CD4-positive, alpha-beta T cell (primary cell): ENCODE results near the gene HSD17B10. TPM values are rescaled to one million over a fixed set of nuclear protein-coding genes. Genes with fewer than 3 reads are reported as not detected.

ENCODE experiments used
- ATAC-seq: fragments of 200-7000 bp; cut with Tn5 transposase; one replicate; pipeline ENCODE4 v1.10.0; 2022; ENCODE audit warnings: mild to moderate bottlenecking; ENCODE audit not compliant: poor library complexity
- CTCF ChIA-PET: fragments of 350-600 bp; sonication (Branson Sonifier 250); formaldehyde crosslinking; loops from one replicate; lab custom pipeline; 2021; ENCODE audit warnings: antibody characterized with exemption, inconsistent platforms; lab: Charles Lee
- POLR2A ChIA-PET: fragments of 350-600 bp; sonication (Branson Sonifier 250); formaldehyde crosslinking; loops from one replicate; lab custom pipeline; 2021; ENCODE audit warnings: antibody characterized with exemption, inconsistent platforms; lab: Charles Lee
- DNase-seq, 14 experiments: peaks; one replicate each; pipeline ENCODE4 v3.0.0-alpha.2; 2013 to 2020; ENCODE audit warnings: mixed read lengths in 2 of 14
- H3K27ac ChIP-seq, 2 donors: one replicate each; pipeline versions ENCODE4 v1.5.1 to v1.7.0; 2013; ENCODE audit warnings: low read length in 2 of 2, low read depth in 1 of 2, mild to moderate bottlenecking in 1 of 2
- H3K27me3 ChIP-seq, 2 experiments: 1 replicate in 1 of 2; 2 replicates in 1 of 2; pipeline versions ENCODE4 v1.6.1 to v1.7.0; 2013; ENCODE audit warnings: low read length in 2 of 2, control low read depth in 1 of 2, mild to moderate bottlenecking in 1 of 2, moderate library complexity in 1 of 2; ENCODE audit not compliant: insufficient read depth in 2 of 2, control insufficient read depth in 1 of 2
- H3K36me3 ChIP-seq: one replicate; pipeline ENCODE4 v1.6.1; 2013; ENCODE audit warnings: low read length, control low read depth; ENCODE audit not compliant: insufficient read depth
- H3K4me1 ChIP-seq: one replicate; pipeline ENCODE4 v1.6.1; 2013; ENCODE audit warnings: low read length, control low read depth; ENCODE audit not compliant: insufficient read depth
- H3K4me3 ChIP-seq: one replicate; pipeline ENCODE4 v1.5.1; 2013; ENCODE audit warnings: mild to moderate bottlenecking, low read length, moderate library complexity
- H3K9me3 ChIP-seq, 2 experiments: 1 replicate in 1 of 2; 2 replicates in 1 of 2; pipeline versions ENCODE4 v1.6.1 to v1.7.0; 2013; ENCODE audit warnings: low read length in 2 of 2, mild to moderate bottlenecking in 2 of 2, control low read depth in 1 of 2, moderate library complexity in 1 of 2; ENCODE audit not compliant: control insufficient read depth in 1 of 2, insufficient read depth in 1 of 2
- H3K27ac Mint-ChIP-seq: one replicate; pipeline ENCODE4 v1.8.0; 2020; ENCODE audit warnings: mixed read lengths
- H3K27me3 Mint-ChIP-seq: one replicate; pipeline ENCODE4 v1.8.0; 2021; ENCODE audit warnings: mixed read lengths
- H3K36me3 Mint-ChIP-seq: one replicate; pipeline ENCODE4 v1.8.0; 2021; ENCODE audit warnings: low read depth, mixed read lengths
- H3K4me1 Mint-ChIP-seq: one replicate; pipeline ENCODE4 v1.8.0; 2021; ENCODE audit warnings: low read depth, mixed read lengths
- H3K4me3 Mint-ChIP-seq: one replicate; pipeline ENCODE4 v1.8.0; 2020; ENCODE audit warnings: mild to moderate bottlenecking, mixed read lengths
- H3K9me3 Mint-ChIP-seq: one replicate; pipeline ENCODE4 v1.8.0; 2020; ENCODE audit warnings: mixed read lengths
- CTCF ChIP-seq: fragments of 200-600 bp; IDR thresholded peaks from one replicate; pipeline ENCODE4 v1.8.0; 2022; ENCODE audit warnings: antibody characterized with exemption, mild to moderate bottlenecking
- intact Hi-C, 2 experiments: fragments of 100-400 bp; cut with DNase I in 1 of 2; cut with micrococcal nuclease in 1 of 2; formaldehyde crosslinking; loops; one replicate each; pipeline versions ENCODE4 v1.15.1 to v1.9.0; 2023 to 2025; cut with DNase I, micrococcal nuclease
- total RNA-seq, 174 experiments: library from RNA in 2 of 174; stranded (reverse) in 2 of 174; gene quantifications; one replicate each; pipeline ENCODE4 v1.2.3 and lab custom pipeline; 2021 to 2026

HSD17B10 gene
- total RNA-seq, 2 experiments from 2014 or later: 27.0 to 28.6 TPM

- intact Hi-C loops: no loop called here
- ATAC-seq: no peak
- H3K27me3 Mint-ChIP-seq: no peaks in the 10 kb centered on the region
- no peaks in the 10 kb centered on the region for H3K36me3 Mint-ChIP-seq
- POLR2A ChIA-PET: no interaction called here
- CTCF ChIA-PET: no interaction called here
- Histone ChIP-seq H3K9me3 (no peaks in the 10 kb centered on the region), H3K27ac (no peak overlapping the region), H3K4me3 (no peak overlapping the region), H3K36me3 (no peaks in the 10 kb centered on the region), H3K27me3 (no peaks in the 10 kb centered on the region), H3K4me1 (no peaks in the 10 kb centered on the region)
- no peak overlapping the region for H3K4me3 Mint-ChIP-seq
- no peak for DNase-seq
- H3K27ac Mint-ChIP-seq: no peak overlapping the region
- H3K9me3 Mint-ChIP-seq: no peaks in the 10 kb centered on the region
- no peak for TF ChIP-seq CTCF
- no peaks in the 10 kb centered on the region for H3K4me1 Mint-ChIP-seq
These were observed 15.5 kb upstream of the HSD17B10 start for GRCh38 chrX:53449632-53450031.

GRCh38 chrX:53447441-53447840 lies 13.3 kb upstream of the HSD17B10 start:
- intact Hi-C loops: loop anchor here in 1 of 2 experiments (2.0 kb wide), 1 partner anchor 135 kb away; no protein-coding TSS in a partner anchor
- Histone ChIP-seq H3K4me1 (peaks cover under 1% of the 10 kb centered on the region), H3K36me3 (no peaks in the 10 kb centered on the region), H3K4me3 (no peak overlapping the region), H3K27me3 (no peaks in the 10 kb centered on the region), H3K27ac (no peak overlapping the region), H3K9me3 (no peaks in the 10 kb centered on the region)
- Mint-ChIP-seq H3K4me1 (no peaks in the 10 kb centered on the region), H3K27me3 (no peaks in the 10 kb centered on the region), H3K36me3 (no peaks in the 10 kb centered on the region), H3K9me3 (no peaks in the 10 kb centered on the region), H3K27ac (no peak overlapping the region), H3K4me3 (no peak overlapping the region)
- DNase-seq (no peak), ATAC-seq (no peak)
- ChIA-PET POLR2A (interaction anchor here (2.9 kb wide), 1 partner anchor 25 kb away, joined by 10 read pairs; the partner anchor contains the start of genes RIBC1 and SMC1A), CTCF (no interaction called here)
- no peak for TF ChIP-seq CTCF

GRCh38 chrX:53445977-53446376 lies 11.8 kb upstream of the HSD17B10 start:
- intact Hi-C loops: loop anchor here in 1 of 2 experiments (1.0 to 2.0 kb wide), 2 partner anchors 129 to 133 kb away; no protein-coding TSS in a partner anchor
- Mint-ChIP-seq H3K9me3 (no peaks in the 10 kb centered on the region), H3K27ac (no peak overlapping the region)

More at GRCh38 chrX:53445977-53446376, 11.8 kb upstream of the HSD17B10 start:
- no peaks in the 10 kb centered on the region for H3K27me3 ChIP-seq
- Mint-ChIP-seq H3K4me1 (peaks cover 5% of the 10 kb centered on the region), H3K4me3 (no peak overlapping the region), H3K36me3 (no peaks in the 10 kb centered on the region), H3K27me3 (no peaks in the 10 kb centered on the region)
- no peaks in the 10 kb centered on the region for H3K9me3 ChIP-seq
- ChIA-PET CTCF (interaction anchor here (0.7 to 1.5 kb wide), 5 partner anchors 10 to 133 kb away, joined by 4 to 6 read pairs (median 5); no protein-coding TSS in a partner anchor), POLR2A (interaction anchor here (1.3 to 2.9 kb wide), 2 partner anchors 10 to 24 kb away, joined by 5 to 10 read pairs; partner anchors contain the start of genes RIBC1 and SMC1A)
- H3K27ac ChIP-seq: no peak overlapping the region
- H3K36me3 ChIP-seq: no peaks in the 10 kb centered on the region
- peak; percentile 29 for TF ChIP-seq CTCF
- DNase-seq: peak in 12 of 14 experiments; percentile 9 to 62 (median 34)
- peaks cover 12% of the 10 kb centered on the region for H3K4me1 ChIP-seq
- peak; percentile 46 for ATAC-seq
- no peak overlapping the region for H3K4me3 ChIP-seq
